Measurements from ENCODE around the gene CDKN2A. TPM values are rescaled to one million over a fixed set of nuclear protein-coding genes. Genes with fewer than 3 reads are reported as not detected.

The CDKN2A gene
- 0.15 TPM for polyA plus RNA-seq
- long read RNA-seq, donor 1, partial matches to known transcripts, result 0 of 1 reads
- long read RNA-seq, donor 1, other reads (novel, unspliced or antisense), result 0 of 1 reads
- long read RNA-seq, donor 2, result 0 reads
- long read RNA-seq, donor 3, result 0 reads
- long read RNA-seq, donor 4, partial matches to known transcripts, result 0 of 1 reads
- long read RNA-seq, donor 4, other reads (novel, unspliced or antisense), result 0 of 1 reads
- long read RNA-seq, donor 5, partial matches to known transcripts, result 0 of 3 reads
- long read RNA-seq, donor 5, other reads (novel, unspliced or antisense), result 0 of 3 reads
- long read RNA-seq, donor 6, partial matches to known transcripts, result 0 of 1 reads
- long read RNA-seq, donor 6, other reads (novel, unspliced or antisense), result 0 of 1 reads
- long read RNA-seq, donor 7, result 0 reads
- long read RNA-seq, donor 8, result 0 reads
- long read RNA-seq, donor 9, partial matches to known transcripts, result 0 of 2 reads
- long read RNA-seq, donor 9, other reads (novel, unspliced or antisense), result 0 of 2 reads
- long read RNA-seq, donor 10, result 0 reads
- long read RNA-seq, donor 11, result 0 reads

- H3K27ac ChIP-seq (ENCODE audit: low read length), result no peak within 1 kb of the TSS
- H3K4me1 ChIP-seq (ENCODE audit: control insufficient read depth, insufficient read depth, low read length), result peaks cover 13% of the 10 kb centered on the region
- DNase-seq, result peak in 1 of 2 donors; percentile 42
- peaks cover 3% of the 10 kb centered on the region for H3K9me3 ChIP-seq (ENCODE audit: control insufficient read depth, low read depth, low read length)
- WGBS (ENCODE audit: insufficient coverage, low lambda C conversion rate), result no CpG with 5 or more reads among the region's 53 CpGs
- peak within 1 kb of the TSS; percentile 50 for H3K4me3 ChIP-seq (ENCODE audit: low read length)
- H3K27me3 ChIP-seq (ENCODE audit: control insufficient read depth, insufficient read depth, low read length), result peaks cover 82% of the 10 kb centered on the region
- H3K36me3 ChIP-seq (ENCODE audit: control insufficient read depth, insufficient read depth, low read length), result no peaks in the 10 kb centered on the region
Measured at GRCh38 chr9:21993893-21994555, at the start of gene CDKN2A. Gene CDKN2A (minus strand): TSS chr9:21994392.

GRCh38 chr9:22043928-22044327, 49.7 kb upstream of the CDKN2A start:
- Histone ChIP-seq H3K36me3 (ENCODE audit: control insufficient read depth, insufficient read depth, low read length) (no peaks in the 10 kb centered on the region), H3K27ac (ENCODE audit: low read length) (no peak overlapping the region), H3K4me3 (ENCODE audit: low read length) (no peak overlapping the region), H3K9me3 (ENCODE audit: control insufficient read depth, low read depth, low read length) (no peaks in the 10 kb centered on the region), H3K4me1 (ENCODE audit: control insufficient read depth, insufficient read depth, low read length) (peaks cover 22% of the 10 kb centered on the region), H3K27me3 (ENCODE audit: control insufficient read depth, insufficient read depth, low read length) (no peaks in the 10 kb centered on the region)
- 60% methylated on average over 2 of the region's 3 CpGs for WGBS (ENCODE audit: insufficient coverage, low lambda C conversion rate)
- no peak for DNase-seq

- Histone ChIP-seq H3K27ac (ENCODE audit: low read length) (peak overlapping the region; percentile 80), H3K36me3 (ENCODE audit: control insufficient read depth, insufficient read depth, low read length) (no peaks in the 10 kb centered on the region), H3K4me1 (ENCODE audit: control insufficient read depth, insufficient read depth, low read length) (peaks cover 30% of the 10 kb centered on the region), H3K4me3 (ENCODE audit: low read length) (no peak overlapping the region), H3K27me3 (ENCODE audit: control insufficient read depth, insufficient read depth, low read length) (no peaks in the 10 kb centered on the region), H3K9me3 (ENCODE audit: control insufficient read depth, low read depth, low read length) (no peaks in the 10 kb centered on the region)
- WGBS (ENCODE audit: insufficient coverage, low lambda C conversion rate), result no CpG with 5 or more reads among the region's 1 CpG
- DNase-seq, result peak; percentile 89 to 95
Measured at GRCh38 chr9:22041775-22042174, 47.6 kb upstream of the CDKN2A start.

GRCh38 chr9:22041344-22041743, 47.2 kb upstream of the CDKN2A start:
- WGBS (ENCODE audit: insufficient coverage, low lambda C conversion rate), result no CpG with 5 or more reads among the region's 1 CpG
- DNase-seq, result peak; percentile 21 to 75
- Histone ChIP-seq H3K27ac (ENCODE audit: low read length) (peak overlapping the region; percentile 66), H3K4me3 (ENCODE audit: low read length) (no peak overlapping the region), H3K4me1 (ENCODE audit: control insufficient read depth, insufficient read depth, low read length) (peaks cover 30% of the 10 kb centered on the region), H3K9me3 (ENCODE audit: control insufficient read depth, low read depth, low read length) (no peaks in the 10 kb centered on the region), H3K27me3 (ENCODE audit: control insufficient read depth, insufficient read depth, low read length) (no peaks in the 10 kb centered on the region), H3K36me3 (ENCODE audit: control insufficient read depth, insufficient read depth, low read length) (no peaks in the 10 kb centered on the region)

- Histone ChIP-seq H3K4me1 (ENCODE audit: control insufficient read depth, insufficient read depth, low read length) (peaks cover 30% of the 10 kb centered on the region), H3K36me3 (ENCODE audit: control insufficient read depth, insufficient read depth, low read length) (no peaks in the 10 kb centered on the region), H3K9me3 (ENCODE audit: control insufficient read depth, low read depth, low read length) (no peaks in the 10 kb centered on the region), H3K27ac (ENCODE audit: low read length) (peak overlapping the region; percentile 66), H3K4me3 (ENCODE audit: low read length) (no peak overlapping the region), H3K27me3 (ENCODE audit: control insufficient read depth, insufficient read depth, low read length) (no peaks in the 10 kb centered on the region)
- WGBS (ENCODE audit: insufficient coverage, low lambda C conversion rate), result 83% methylated on average over 1 of the region's 1 CpG
- DNase-seq, result no peak
Measured at GRCh38 chr9:22040760-22041159, 46.6 kb upstream of the CDKN2A start.

GRCh38 chr9:22039258-22039657, 45.1 kb upstream of the CDKN2A start:
- no peak overlapping the region for H3K4me3 ChIP-seq (ENCODE audit: low read length)
- H3K27me3 ChIP-seq (ENCODE audit: control insufficient read depth, insufficient read depth, low read length), result no peaks in the 10 kb centered on the region
- H3K4me1 ChIP-seq (ENCODE audit: control insufficient read depth, insufficient read depth, low read length), result peaks cover 30% of the 10 kb centered on the region
- no peaks in the 10 kb centered on the region for H3K36me3 ChIP-seq (ENCODE audit: control insufficient read depth, insufficient read depth, low read length)
- 100% methylated on average over 1 of the region's 3 CpGs for WGBS (ENCODE audit: insufficient coverage, low lambda C conversion rate)
- H3K9me3 ChIP-seq (ENCODE audit: control insufficient read depth, low read depth, low read length), result no peaks in the 10 kb centered on the region
- no peak for DNase-seq
- H3K27ac ChIP-seq (ENCODE audit: low read length), result peak overlapping the region; percentile 66

- WGBS (ENCODE audit: insufficient coverage, low lambda C conversion rate), result 40% methylated on average over 2 of the region's 2 CpGs
- peaks cover 30% of the 10 kb centered on the region for H3K4me1 ChIP-seq (ENCODE audit: control insufficient read depth, insufficient read depth, low read length)
- H3K27me3 ChIP-seq (ENCODE audit: control insufficient read depth, insufficient read depth, low read length), result no peaks in the 10 kb centered on the region
- H3K4me3 ChIP-seq (ENCODE audit: low read length), result no peak overlapping the region
- peak overlapping the region; percentile 53 for H3K27ac ChIP-seq (ENCODE audit: low read length)
- DNase-seq, result peak; percentile 28 to 82
- H3K9me3 ChIP-seq (ENCODE audit: control insufficient read depth, low read depth, low read length), result no peaks in the 10 kb centered on the region
- no peaks in the 10 kb centered on the region for H3K36me3 ChIP-seq (ENCODE audit: control insufficient read depth, insufficient read depth, low read length)
Measured at GRCh38 chr9:22037954-22038690, 43.9 kb upstream of the CDKN2A start.

- no peaks in the 10 kb centered on the region for H3K9me3 ChIP-seq (ENCODE audit: control insufficient read depth, low read depth, low read length)
- peak overlapping the region; percentile 53 for H3K27ac ChIP-seq (ENCODE audit: low read length)
- WGBS (ENCODE audit: insufficient coverage, low lambda C conversion rate), result no CpG with 5 or more reads among the region's 4 CpGs
- H3K4me3 ChIP-seq (ENCODE audit: low read length), result no peak overlapping the region
- peaks cover 27% of the 10 kb centered on the region for H3K4me1 ChIP-seq (ENCODE audit: control insufficient read depth, insufficient read depth, low read length)
- H3K36me3 ChIP-seq (ENCODE audit: control insufficient read depth, insufficient read depth, low read length), result no peaks in the 10 kb centered on the region
- no peaks in the 10 kb centered on the region for H3K27me3 ChIP-seq (ENCODE audit: control insufficient read depth, insufficient read depth, low read length)
- no peak for DNase-seq
Measured at GRCh38 chr9:22036866-22037626, 42.9 kb upstream of the CDKN2A start.

- H3K4me1 ChIP-seq (ENCODE audit: control insufficient read depth, insufficient read depth, low read length), result peaks cover 27% of the 10 kb centered on the region
- DNase-seq, result no peak
- no peaks in the 10 kb centered on the region for H3K9me3 ChIP-seq (ENCODE audit: control insufficient read depth, low read depth, low read length)
- H3K4me3 ChIP-seq (ENCODE audit: low read length), result no peak overlapping the region
- WGBS (ENCODE audit: insufficient coverage, low lambda C conversion rate), result no CpG with 5 or more reads among the region's 2 CpGs
- H3K36me3 ChIP-seq (ENCODE audit: control insufficient read depth, insufficient read depth, low read length), result no peaks in the 10 kb centered on the region
- H3K27ac ChIP-seq (ENCODE audit: low read length), result no peak overlapping the region
- no peaks in the 10 kb centered on the region for H3K27me3 ChIP-seq (ENCODE audit: control insufficient read depth, insufficient read depth, low read length)
Measured at GRCh38 chr9:22035591-22036011, 41.4 kb upstream of the CDKN2A start.

Data from large intestine (tissue), 12 donors.